SHP77 treated with DMSO at 0.1 percent for 48 hours (cell line): ENCODE results near the gene OR1L8.
"Not testable (repeated sequence)": the region's sequence is repeated elsewhere in the genome, so short reads cannot be mapped to it uniquely, and the experiment has no call there.

Source experiments
- DNase-seq: peaks from one replicate; lab custom pipeline; 2025; lab: John Stamatoyannopoulos, UW

OR1L8 gene

GRCh38 chr9:122583284-122583683 lies at the start of gene OR1L8:
Gene OR1L8 (minus strand): TSS chr9:122583384. CDS start chr9:122568477, 14,907 bp downstream.
- DNase-seq: not testable (repeated sequence)

DNA sequence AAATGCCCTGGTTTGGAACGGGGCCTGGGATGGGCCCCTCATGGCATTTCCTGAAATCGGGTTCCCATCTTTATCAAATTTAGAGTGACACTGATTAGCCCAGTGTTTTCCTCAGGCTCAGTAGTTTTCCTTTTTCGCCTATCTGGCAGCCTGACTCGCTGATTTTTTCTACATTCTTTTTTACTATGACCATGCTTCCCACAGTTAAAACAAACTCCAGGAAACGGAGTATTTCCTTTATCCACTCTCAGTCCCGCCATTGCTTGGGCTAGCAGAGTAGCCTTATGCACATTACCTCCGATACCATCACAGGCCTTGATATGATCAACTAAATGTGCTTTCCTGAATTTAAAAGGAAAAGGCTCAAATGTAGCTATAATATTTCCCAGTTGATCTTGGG lies 36.8 kb upstream of the OR1L8 start:
- DNase-seq: no peak

DNA sequence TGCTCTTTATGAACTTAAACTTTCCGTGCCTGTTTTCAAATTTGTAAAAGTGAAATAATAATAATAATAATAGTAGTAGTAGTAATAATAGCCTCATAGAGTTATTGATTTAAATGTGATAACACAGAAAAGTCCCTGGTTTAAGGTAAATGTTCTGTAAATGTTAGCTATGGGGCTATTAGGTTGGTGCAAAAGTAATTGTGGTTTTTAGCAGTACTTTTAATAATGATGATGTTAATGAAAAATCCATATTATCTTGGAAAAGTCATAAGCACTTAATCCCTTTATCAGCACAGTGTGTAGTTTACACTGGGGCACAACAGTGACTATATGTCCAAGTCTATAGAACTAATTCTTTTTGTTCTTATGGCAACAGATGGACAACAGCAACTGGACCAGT lies 31.2 kb upstream of the OR1L8 start, which contains the start of gene OR1Q1:
OR1Q1 (plus strand) TSS at position 377 of the 400 bp plus-strand sequence; CDS start at position 377, 0 bp downstream.
- DNase-seq: no peak

- no peak for DNase-seq
These were observed 26.6 kb upstream of the OR1L8 start for GRCh38 chr9:122609804-122610203.

DNA sequence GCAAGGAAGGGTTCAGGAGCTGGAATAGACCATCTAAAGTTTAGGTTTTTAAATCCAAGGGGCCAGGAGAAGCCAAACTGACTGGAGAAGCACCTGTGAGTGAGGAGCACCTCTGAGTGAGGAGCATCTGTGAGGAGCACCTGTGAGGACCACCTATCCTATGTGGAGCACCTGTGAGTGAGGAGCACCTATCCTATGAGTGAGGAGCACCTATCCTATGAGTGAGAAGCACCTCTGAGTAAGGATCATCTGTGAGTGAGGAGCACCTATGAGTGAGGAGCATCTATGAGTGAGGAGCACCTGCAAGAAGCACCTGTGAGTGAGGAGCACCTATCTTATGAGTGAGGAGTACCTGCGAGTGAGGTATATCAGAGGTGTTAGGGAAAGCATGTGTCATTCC lies 23.4 kb upstream of the OR1L8 start:
- DNase-seq: no peak

DNA sequence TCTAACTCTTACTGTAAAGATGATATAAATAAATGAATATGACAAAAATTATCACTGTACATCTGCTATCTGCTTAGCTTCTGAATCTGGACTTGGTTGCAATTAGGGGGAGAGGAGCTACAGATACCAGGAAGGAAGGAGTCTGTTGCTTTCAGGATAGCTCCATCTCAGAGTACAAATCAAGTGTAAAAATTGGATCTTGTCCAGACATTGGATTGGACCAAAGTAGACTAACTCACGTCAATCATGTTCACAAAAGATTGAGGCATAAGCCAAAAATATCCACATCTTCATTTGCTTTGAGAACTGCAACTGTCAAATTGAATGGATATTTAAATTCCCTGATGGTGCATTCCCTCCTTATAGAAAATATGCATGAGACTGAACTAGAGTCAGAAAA lies 22.5 kb upstream of the OR1L8 start:
- no peak for DNase-seq

DNA sequence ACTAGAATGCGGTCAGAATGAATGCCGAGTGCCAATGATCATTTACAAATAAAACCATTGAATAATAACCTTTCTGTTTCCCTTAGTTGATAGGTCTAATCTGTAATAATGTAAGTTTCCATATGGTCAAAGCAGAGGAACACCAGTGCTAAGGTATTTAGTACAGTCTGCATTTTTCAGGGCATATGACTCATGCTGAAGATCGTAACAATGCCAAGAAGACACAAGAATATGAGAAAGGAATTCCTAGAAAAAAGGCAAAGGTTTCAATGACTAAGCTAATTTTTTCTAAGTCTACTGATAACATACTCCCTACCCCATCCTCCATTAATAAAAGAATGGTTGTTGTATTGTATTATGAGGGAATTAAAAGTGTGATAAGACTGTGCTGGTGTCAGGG lies 2.8 kb downstream of the OR1L8 start:
- no peak for DNase-seq

DNA sequence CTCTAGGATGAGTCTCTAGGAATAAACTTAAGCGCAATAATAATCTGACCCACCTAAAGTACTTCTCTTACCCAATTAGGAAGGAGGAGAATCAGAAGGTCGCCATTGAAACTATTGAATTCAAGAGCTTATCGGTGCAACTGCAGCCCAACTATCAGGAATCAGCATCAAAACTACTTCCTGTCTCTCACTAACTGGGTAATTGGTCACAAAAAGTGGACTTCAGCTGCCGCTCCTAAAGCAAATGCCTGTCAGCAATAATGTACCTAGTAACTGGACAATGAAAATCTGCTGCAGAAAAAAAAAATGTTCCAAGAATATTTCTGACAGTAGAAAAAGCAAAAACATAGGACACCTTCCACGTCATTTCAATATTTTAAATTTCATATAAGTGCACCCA lies 3.3 kb downstream of the OR1L8 start:
- DNase-seq: no peak

GRCh38 chr9:122572456-122572855 lies 10.7 kb downstream of the OR1L8 start:
- DNase-seq: no peak

DNA sequence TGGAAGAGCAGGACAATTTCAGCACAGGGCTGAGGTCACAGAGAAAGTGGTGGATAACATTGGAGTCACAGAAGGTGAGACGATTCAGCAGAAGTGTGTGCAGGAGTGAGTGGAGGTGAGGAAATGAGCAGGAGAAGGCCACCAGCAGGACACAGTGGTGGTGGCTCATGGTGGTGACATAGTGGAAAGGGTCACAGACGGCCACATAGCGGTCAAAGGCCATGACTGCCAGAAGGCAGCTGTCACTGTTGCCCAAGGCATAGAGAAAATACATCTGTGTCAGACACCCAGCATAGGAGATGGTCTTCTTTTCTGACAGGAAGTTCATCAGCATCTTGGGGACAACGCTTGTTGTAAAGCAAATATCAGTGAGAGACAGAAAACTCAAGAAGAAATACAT lies 15.3 kb downstream of the OR1L8 start:
- no peak for DNase-seq

DNA sequence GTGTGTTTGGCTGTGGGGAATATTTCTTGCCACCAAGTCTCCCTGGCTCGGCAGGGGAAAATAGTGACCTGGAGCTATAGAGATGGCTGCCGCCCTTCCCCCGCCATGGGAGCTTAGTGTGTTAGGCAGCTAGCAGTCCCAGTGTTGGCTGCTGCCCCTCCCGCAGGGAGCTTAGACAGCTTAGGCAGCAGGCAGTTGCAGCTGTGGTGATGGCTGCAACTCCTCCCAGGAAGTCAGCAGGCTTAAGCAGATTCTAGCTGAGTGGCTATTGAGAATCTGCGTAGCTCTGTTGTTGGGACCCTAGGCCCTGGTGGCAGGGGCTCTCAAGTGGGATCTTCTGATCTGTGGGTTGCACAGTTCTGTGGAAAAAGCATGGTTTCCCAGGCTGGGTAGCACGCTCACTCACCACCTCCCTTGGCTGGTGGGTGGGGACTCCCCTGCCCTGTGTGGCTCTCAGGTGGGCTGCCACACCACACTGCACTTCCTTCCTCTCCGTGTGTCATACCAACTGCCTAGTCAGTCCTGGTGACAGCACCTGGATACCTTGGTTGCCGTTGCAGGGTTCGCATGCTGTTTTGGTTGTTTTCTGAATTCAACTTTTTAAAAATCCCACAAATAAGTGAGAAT lies 20.9 kb downstream of the OR1L8 start:
- no peak for DNase-seq

- DNase-seq: no peak
These were observed 21.7 kb downstream of the OR1L8 start for GRCh38 chr9:122561446-122561845.

DNA sequence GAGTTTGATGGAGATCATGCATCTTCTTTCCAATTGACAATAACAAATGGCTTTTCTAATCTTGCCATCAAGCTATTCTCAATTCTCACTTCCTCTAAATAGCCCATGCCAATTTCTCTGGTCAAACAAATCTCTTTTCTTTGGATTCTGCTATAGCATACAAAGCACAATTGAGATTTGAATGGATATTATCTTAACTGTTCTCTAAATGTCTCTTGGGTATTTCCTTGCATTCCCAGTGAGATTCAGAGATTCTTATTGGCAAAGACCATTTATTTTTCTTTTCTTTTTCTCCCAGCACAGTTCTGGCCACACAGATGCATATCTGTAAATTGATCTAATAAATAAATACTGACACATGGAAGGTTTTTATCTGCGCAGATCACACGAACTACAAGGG lies 30.4 kb downstream of the OR1L8 start, which contains the start of gene OR1N2:
OR1N2 (plus strand) TSS at position 301 of the 400 bp plus-strand sequence. CDS start 100 bp downstream, outside the sequence.
- no peak for DNase-seq

GRCh38 chr9:122551371-122551770 lies 31.8 kb downstream of the OR1L8 start:
- no peak for DNase-seq

DNA sequence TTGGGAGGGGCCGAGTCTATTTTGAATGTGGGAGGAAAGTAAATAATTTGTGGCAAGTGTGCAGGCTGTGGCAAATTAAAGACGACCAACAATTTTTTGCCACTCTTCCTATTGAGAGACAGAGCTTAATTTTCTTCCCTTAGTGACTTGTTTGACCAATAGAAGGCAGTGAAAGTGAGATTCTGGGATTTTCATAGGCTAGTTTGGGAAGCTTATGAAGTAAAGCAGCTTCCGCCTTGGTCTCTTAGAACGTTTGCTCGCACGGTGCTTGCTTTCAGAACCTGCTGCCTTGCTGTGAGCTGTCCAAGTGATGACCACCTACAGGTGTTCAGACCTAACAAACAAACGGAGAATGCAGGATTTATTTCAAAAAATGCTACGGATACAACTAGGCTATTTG lies 37.0 kb downstream of the OR1L8 start:
- DNase-seq: no peak

GRCh38 chr9:122538757-122539156 lies 44.4 kb downstream of the OR1L8 start:
- DNase-seq: no peak

- DNase-seq: not testable (repeated sequence)
These were observed 46.1 kb downstream of the OR1L8 start for GRCh38 chr9:122537066-122537465.

- DNase-seq: no peak
These were observed 47.0 kb downstream of the OR1L8 start for GRCh38 chr9:122536134-122536533.

GRCh38 chr9:122531157-122531556 lies 52.0 kb downstream of the OR1L8 start:
- not testable (repeated sequence) for DNase-seq

GRCh38 chr9:122527193-122527592 lies 56.0 kb downstream of the OR1L8 start, which contains the start of gene OR1N1:
Gene OR1N1 (minus strand): TSS chr9:122527293. CDS start chr9:122527293, 0 bp downstream.
- DNase-seq: no peak

DNA sequence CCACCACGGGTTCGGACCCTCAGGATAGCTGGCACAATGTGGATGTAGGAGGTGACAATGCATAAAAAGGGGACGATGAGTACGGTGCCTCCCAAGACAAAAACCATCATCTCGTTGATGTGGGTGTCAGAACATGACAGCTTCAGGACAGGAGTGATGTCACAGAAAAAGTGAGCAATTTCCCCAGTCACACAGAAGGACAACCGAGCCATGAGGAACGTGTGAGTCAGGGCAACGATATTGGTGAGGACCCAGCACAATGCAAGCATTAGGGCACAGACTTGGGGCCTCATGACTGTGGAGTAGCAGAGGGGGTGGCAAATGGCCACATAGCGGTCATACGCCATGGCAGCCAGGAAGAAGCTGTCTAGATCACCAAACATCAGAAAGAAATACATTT lies 56.6 kb downstream of the OR1L8 start:
- DNase-seq: no peak

DNA sequence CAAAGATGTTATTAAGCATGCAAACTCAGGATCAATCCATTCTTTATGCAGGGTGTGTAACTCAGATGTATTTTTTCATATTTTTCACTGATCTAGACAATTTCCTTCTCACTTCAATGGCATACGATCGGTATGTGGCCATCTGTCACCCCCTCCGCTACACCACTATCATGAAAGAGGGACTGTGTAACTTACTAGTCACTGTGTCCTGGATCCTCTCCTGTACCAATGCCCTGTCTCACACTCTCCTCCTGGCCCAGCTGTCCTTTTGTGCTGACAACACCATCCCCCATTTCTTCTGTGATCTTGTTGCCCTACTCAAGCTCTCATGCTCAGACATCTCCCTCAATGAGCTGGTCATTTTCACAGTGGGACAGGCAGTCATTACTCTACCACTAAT lies 63.8 kb downstream of the OR1L8 start:
- no peak for DNase-seq

DNA sequence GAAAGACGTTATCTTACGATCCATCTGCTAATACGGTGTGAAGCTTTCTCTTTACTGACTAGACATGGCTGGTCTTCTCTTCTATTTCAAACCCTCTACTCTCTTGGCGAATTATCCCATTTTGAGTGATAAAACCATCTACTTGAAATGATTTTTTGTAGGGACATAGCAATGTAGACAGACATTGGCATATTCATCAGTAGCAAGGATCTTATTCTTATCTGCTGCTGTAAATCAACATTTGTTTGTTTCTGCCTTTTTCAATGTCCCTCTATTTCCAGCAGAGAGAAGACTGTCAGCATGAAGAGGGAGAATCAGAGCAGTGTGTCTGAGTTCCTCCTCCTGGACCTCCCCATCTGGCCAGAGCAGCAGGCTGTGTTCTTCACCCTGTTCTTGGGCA lies 64.3 kb downstream of the OR1L8 start, which contains the start of gene OR1J4:
OR1J4 (plus strand) TSS at position 301 of the 400 bp plus-strand sequence; CDS start at position 301, 0 bp downstream.
- DNase-seq: no peak

DNA sequence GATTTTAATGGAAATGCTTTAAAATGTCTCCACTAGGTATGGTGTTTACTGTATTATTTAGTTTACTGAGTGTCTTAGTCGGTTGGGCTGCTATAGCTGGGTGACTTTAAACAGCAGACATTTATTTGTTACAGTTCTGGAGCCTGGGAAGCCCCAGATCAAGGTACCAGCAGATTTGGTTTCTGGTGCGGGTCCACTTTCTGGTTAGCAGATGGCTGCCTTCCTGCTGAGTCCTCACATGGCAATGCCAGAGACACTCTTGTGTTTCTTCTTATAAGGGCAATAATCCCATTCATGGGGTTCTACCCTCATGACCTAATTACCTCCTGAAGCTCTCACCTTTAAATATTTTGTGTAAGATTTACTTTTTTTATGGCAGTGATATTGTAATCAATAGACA lies 65.0 kb downstream of the OR1L8 start:
- no peak for DNase-seq
